ENCODE data around the gene SIX4.

The SIX4 gene

DNA sequence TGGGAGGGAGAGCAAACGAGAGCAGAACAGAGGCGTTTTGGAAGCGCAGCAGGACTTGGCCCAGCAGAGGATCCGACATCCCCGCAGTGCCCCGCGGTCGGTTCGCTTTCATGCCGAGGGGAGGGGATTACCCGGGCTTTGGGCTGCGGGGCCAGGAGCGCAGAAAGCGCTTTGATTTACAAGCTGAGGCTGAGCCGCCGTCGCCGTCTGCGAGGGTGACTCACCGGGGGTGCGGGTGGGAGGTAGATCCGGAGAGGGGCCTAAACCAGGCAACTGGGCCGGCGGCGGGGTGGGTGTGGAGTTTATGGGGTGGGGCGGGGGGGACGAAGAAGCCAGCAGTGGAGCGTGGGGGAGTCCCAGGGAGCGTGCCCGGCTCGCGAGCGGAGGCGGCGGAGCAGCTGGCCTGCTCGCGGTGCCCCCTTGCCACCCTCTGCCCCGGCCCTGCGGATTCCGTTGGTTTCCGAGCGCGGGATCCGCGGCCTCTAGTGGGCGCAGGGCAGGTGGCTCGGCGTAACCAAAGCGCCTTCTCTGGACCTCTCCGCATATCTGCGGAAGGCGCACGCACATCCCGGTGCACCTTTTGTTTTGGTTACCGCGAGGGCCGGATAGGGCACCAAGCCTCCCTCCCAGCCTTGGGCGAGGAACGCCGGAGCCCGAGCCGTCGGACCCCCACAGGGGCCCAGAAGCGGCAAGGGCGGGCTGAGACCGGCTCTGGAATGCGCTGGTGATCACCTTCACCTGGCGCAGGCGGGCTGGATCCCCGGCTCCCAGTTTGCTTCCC lies 2.6 kb downstream of the SIX4 start:
- peak; percentile 77 for DNase-seq (ENCODE audit: low spot score)

DNA sequence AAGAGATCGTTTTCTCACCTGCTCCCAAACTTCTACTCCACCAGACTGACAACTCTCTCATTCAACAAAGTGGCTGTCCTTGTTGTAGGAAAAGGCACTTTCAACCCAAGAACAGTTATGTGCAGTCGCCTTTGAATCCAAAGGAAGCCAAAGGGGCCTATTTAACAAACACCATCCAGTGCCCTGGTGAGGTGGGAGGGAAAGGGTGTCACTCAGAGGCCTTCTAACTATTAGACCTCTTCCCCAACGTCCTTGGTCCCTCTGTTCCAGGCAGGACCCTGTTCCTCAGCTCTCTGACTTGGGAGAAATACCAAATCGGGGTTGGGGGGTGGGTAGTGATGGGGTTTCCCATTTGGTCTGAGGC lies 3.2 kb downstream of the SIX4 start:
- no peak for DNase-seq (ENCODE audit: low spot score)

DNA sequence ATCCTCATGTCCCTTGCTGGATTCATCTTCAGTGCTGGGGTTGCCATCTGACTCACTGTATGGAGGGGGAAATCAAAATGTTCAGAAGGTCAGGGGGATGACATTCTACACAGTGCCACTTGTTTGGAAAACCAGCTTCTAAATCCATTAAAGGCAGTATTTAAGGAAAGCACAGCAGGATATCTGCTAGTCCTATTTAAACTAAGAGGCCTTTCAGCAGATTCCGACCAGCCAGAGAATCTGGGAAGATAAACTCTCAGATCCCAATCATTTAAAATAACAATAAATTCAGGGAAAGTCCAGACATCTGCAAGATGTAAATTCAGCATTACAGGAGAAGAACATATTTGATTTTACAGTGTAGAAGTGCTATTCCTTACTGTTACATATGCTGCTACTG lies 3.8 kb downstream of the SIX4 start:
- DNase-seq (ENCODE audit: low spot score) = no peak

DNA sequence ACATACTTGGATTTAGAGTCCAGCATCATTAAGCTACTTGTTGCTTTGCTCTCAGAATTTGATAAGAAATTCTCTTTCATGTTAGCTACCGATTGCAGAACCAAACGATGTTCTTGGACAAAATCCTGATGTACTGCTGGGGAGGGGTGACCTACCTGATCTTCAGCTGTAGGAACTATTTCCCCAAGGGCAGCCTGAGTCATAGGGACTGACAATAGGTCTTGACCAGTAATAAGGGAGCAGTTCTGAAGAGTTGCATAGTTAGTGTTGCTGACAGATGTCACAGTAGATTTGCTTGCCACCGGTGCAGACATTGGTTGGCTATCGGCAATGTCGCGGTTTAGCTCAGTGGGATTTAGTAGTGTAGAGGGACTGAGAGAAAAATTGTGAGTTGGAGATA lies 10.6 kb downstream of the SIX4 start:
- DNase-seq (ENCODE audit: low spot score) = no peak

DNA sequence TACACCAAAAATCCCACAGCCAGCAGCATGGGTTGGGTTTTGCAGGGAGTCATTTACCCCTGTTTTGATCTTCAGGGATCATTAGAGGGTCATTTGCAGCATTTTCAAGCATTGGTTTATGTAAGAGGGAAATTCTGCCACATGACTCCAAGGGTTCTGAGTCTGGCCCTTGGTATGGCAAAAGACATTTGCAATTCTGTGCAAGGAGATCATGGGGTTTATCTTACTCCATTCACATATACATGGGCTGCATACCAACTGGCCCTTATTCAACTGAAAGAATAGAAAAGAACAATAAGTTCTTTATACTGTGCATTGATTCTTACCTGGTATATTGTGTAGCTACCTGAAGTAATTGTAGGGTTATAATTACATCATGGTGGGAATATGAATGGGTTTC lies 13.7 kb downstream of the SIX4 start:
- DNase-seq (ENCODE audit: low spot score) = no peak

DNA sequence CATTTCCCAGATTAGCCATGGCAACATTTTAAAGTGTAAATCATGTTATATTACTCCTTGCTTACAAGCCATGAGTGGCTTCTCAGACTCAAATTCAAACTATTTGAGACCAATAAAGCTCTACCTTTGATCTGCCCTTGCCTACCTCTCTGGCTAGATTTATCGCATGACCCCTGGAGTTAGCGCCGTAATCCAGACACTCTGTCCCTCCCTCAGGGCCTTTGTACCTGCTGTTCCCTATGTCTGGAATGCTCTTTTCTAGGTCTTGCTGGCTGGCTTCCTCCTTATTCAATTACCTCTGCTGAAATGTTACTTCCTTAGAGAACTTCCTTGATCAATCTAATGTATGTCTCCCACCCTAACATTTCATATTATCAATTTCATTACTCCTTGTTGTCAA lies 16.3 kb downstream of the SIX4 start:
- no peak for DNase-seq (ENCODE audit: low spot score)

DNA sequence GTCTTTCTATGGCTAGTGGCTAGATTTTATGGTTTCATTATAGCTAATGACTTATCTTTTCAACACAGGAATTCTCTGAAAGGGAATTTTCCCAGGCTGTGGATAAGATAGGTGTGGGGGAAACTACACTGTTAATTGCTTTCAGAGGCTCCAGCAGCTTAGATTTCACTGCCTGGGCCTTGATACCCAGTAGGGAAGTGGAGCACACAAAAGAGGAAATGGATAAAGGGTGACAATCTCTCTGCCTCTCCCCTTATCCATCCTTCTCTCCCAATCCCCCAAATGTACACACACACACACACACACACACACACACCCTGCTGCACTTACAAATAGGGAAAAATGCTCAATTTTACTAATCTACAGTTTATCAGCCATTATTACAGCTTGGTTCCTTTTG lies 19.1 kb downstream of the SIX4 start:
- DNase-seq (ENCODE audit: low spot score) = no peak

DNA sequence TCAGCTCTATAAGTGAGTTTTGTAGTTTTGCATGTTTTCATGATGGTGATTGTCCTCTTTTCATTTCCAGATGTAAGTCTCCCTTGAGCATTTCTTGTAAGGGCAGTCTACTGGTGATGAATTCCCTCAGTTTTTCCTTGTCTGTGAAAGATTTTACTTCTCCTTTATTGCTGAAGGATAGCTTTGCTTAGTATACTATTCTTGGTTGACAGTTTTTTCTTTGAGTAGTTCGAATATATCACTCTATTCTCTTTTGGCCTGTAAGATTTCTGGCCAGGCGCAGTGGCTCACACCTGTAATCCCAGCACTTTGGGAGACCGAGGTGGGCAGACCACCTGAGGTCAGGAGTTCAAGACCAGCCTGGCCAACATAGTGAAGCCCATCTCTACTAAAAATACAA lies 23.6 kb downstream of the SIX4 start:
- DNase-seq (ENCODE audit: low spot score) = no peak

DNA sequence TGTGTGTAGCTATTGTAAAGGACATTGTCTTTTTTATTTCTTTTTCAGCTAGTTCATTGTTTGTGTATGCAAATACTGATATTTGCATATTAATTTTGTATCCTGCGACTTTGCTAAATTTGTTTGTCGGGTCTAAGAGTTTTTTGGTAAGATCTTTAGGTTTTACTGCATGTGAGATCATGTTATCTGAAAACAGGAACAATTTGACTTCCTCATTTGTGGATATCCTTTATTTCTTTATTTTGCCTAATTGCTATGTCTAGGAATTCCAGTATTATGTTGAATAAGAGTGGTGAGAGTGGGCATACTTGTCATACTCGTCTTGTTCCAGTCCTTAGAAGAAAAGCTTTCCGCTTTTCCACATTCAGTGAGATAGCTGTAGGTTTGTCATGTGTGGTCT lies 28.8 kb downstream of the SIX4 start:
- no peak for DNase-seq (ENCODE audit: low spot score)

DNA sequence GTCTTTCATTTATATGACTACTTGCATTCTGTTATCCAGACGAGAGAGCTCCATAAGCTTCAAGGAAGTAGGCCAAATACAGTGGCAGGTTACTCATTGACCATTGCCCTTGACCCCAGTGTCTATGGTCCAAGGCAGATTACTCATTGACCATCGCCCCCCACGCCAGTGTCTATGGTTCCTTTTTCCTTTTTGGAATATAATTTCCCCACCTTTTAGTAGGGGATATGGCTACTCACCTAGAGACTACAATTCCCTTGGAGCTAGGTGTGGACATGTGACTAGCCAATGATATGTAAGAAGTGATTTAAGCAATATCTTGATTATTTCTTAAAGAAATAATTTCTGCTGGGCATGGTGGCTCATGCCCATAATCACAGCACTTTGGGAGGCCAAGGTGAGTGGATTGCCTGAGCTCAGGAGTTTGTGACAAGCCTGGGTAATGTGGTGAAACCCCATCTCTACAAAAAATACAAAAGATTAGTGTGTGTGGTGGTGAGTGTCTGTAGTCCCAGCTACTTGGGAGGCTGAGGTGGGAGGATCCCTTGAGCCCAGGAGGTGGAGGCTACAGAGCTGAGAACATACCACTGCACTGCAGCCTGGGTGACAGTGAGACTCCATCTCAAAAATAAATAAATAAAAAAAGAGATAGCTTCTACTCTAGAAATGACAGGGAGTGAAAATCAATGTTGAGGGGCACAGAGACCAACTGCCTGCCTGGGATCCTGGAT lies 32.6 kb downstream of the SIX4 start:
- no peak for DNase-seq (ENCODE audit: low spot score)

DNA sequence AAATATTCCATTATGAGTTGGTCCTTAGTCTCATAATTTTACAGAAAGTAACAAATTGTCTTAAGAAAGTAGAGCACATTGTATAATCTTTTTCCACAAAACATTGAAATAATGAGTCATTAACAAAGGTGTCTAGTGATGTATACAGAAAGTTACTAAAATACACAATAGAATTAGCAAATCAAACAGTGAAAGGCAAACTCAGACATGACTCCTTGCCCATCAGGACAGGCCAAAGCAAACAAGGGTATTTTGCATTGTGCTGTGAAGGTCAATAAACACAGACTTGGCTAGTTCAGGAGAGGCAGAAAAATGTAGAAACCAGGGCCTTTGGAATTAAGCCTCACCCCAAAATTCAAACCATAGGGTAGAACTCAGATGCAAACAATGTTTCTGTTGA lies 37.3 kb downstream of the SIX4 start:
- no peak for DNase-seq (ENCODE audit: low spot score)

DNA sequence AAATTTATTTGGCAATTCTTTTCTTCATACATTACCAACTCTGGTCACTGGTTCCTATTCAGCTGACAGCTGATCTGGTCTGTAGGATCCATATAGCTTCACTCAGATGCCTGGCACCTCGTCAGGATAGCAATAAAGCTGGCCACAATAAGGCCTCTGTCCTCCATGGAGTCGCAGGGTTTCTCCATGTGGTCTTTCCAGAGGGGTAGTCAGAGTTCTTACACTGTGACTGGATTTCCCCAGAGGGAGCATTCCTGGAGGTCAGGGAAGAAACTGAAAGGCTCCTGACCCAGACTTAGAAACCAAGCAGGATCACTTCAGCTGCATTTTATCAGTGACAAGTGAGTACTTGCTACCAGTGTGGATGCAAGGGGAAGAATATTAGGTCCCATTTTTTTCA lies 39.9 kb downstream of the SIX4 start:
- no peak for DNase-seq (ENCODE audit: low spot score)

DNA sequence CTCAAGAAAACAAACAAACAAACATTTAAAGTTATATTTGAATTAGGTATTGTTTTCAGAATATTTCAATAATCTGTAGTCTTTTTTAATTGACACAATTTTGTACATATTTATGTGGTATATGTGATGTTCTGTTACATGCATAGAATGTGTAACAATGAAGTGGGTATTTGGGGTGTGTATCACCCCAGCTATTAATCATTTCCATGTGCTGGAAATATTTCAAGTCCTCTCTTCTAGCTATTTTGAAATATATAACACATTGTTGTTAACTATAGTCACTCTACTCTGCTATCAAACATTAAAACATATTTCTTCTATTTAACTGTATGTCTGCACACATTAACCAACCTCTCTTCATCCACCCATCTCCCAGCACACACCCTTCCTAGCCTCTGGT lies 42.9 kb downstream of the SIX4 start:
- no peak for DNase-seq (ENCODE audit: low spot score)

DNA sequence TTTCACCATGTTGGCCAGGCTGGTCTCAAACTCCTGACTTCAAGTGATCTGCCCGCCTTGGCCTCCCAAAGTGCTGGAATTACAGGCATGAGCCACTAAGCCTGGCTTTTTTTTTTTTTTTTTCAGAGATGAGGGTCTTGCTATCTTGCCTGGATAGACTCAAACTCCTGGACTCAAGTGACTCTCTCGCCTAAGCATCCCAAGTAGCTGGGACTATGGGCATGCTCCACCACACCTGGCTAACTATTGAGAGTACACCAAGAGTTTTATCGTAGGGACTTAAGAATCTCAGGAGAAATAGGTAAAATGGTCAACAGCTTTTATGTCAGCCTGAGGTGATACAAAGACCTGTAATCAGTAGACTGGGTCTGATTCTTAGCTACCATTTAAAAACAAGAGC lies 43.6 kb downstream of the SIX4 start:
- no peak for DNase-seq (ENCODE audit: low spot score)

DNA sequence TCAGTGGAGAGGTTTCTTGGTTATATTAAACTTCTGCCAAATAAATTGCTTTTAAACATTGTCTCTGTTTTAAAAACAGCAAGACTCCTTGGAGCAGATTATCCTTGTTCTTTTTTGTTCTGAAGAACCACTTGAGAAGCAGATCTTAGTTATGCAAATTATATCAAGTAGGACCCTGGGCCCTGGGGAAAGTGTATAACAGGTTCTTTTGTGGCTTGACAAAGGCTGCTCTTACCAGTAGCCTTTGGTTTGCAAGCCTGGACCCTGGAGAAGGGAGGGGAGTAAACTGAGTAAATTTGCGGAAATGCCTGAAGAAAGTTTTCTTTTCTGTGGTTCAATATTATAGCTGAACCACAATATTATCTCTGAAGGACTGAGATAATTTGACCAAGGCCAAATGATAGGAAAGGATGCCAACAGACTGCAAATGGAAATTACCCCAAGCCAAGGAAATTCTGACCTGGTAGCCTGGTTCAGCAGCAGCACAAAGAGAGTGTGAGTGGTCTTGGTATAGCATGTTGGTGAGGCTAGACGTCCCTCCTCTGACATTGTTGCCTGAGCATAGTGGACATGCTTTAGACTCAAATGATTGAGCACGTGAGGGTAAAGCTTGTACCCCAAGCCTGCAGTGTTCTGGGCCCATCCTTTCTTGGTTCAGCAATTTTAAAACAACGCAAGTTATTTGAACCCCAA lies 44.4 kb downstream of the SIX4 start:
- DNase-seq (ENCODE audit: low spot score) = no peak

DNA sequence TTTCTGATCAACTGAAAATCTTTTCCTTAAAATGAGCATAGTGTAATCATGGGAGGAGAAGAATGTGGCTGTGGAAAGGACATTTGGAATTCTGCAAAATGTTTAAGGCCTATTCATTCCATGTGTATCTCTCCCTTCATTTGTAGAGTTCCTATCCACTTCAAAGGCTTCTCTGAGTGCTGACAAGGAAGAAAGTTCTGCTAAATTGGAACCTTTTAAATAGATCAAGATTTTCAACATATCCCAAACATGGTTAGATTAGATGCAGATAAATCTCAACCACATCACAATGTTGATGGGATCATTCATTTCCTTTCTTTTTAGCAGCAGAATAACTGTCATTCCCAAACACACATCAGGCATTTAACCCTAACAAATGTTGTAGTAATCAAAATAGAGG lies 46.5 kb downstream of the SIX4 start:
- no peak for DNase-seq (ENCODE audit: low spot score)

DNA sequence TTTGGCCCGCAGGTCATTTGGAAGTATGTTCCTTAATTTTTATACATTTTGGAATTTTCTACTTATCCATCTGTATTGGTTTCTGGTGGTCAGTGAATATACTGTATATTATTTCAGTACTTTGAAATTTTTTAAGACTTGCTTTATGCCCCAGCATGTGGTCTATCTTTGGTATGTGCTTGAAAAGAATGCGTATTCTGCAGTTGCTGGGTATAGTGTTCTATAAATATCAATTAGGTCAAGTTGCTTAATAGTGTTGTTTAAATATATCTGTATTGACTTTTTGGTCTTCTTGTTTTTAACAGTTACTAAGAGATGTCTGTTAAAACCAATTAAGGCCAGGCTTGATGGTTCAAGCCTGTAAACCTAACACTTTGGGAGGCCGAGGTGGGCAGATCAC lies 53.2 kb downstream of the SIX4 start:
- DNase-seq (ENCODE audit: low spot score) = no peak

DNA sequence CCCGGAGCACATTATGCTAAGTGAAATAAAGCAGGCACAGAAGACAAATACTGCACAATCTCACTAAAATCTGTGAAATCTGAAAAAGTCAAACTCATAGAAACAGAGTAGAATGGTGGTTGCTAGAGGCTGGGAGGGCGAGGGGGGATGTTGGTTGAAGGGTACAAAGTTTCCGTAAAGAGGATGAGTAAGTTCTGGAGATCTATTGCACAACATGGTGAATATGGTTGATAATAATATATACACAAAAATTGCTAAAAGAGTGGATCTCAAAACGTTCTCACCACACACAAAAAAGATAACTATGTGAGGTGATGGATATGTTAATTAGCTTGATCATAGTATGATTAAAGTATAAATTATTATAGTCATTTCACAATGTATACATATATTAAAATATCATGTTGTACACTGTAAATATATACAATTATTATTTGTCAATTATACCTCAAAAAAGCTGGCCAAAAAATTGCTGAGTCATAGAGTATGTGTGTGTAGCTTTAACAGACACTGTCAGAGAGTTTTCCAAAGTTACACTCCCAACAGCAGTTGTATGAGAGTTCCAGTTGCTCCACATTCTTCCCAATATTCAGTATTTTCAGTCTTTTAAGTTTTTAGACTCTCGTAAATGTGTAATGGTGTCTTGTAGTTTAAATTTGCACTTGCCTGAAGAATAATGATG lies 55.6 kb downstream of the SIX4 start:
- no peak for DNase-seq (ENCODE audit: low spot score)

DNA sequence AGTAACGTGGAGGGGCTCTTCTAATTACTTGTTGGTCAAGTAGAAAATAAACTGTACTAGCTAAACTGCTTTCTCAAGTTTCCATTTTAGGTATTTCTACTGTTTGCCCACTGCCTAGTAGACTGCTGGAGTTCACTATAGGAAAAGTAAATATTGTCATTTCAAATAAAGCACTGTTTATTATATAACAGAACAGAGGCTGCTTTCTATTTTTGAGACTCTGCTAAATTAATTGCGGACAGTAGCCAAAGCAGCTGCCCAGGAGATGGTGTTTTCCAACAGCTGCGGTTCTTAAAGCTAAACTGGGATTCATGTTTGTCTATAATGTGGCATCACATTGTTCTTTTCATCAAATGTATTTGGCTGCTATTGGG lies 59.0 kb downstream of the SIX4 start:
- no peak for DNase-seq (ENCODE audit: low spot score)

DNA sequence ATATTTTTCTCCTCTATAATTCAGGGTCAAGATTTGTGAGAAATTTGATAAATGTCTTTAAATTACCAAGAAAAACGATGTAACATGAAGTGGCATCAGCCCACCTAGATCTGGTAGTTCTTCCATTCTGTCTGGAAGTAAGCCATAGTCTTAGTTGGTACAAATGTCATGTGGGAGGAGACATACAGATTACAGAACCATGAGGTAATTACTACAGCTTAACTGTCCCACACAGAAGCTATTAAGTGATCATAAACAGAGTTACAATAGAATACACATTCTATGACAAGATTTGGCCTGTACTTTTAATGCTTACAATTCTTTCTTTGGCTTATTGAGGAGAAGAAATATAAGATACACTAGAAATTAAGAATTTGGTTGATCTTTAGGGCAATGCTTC lies 61.2 kb downstream of the SIX4 start:
- DNase-seq (ENCODE audit: low spot score) = no peak

DNA sequence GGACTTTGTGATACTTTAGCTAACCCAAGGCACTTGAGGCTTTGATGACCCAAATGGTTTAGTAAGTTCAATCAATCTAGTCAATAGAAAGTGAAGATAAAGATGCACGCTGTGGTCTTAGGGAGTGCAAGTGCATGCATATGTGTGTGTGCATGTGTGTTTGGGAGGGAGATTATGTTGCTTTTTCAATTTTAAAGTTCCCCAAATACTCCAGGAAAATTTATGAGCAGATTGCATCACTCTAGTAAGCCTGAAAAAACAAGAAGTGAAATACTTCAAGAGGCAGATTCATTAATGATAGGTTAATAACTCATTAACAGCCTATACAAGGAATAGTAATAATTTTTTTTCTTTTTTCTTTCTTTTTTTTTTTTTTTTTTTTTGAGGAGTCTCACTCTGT lies 62.4 kb downstream of the SIX4 start:
- DNase-seq (ENCODE audit: low spot score) = no peak
